GM12878 (cell line): ENCODE data around the gene CTNNA2. TPM values are rescaled to one million over a fixed set of nuclear protein-coding genes. Genes with fewer than 3 reads are reported as not detected.

Experiments
- ATAC-seq: fragments of 200-7000 bp; cut with Tn5 transposase; 3 replicates; pipeline ENCODE4 v1.9.1; 2020; ENCODE audit warnings: mild to moderate bottlenecking, moderate library complexity
- BruUV-seq: library from RNA; stranded (reverse); fragments of 400-500 nt; replicated peaks from 2 replicates; lab custom pipeline; 2021; lab: Mats Ljungman, UMichigan
- CTCF ChIA-PET: fragments of 300-600 bp; sonication (Branson Sonifier 250); formaldehyde crosslinking; extraction: SDS; loops from one replicate; lab custom pipeline; 2021; ENCODE audit warnings: inconsistent platforms; lab: Yijun Ruan, JAX
- POLR2A ChIA-PET: fragments of 350-600 bp; formaldehyde crosslinking; extraction: SDS; loops from one replicate; lab custom pipeline; 2021; ENCODE audit warnings: inconsistent platforms; lab: Charles Lee
- RAD21 ChIA-PET: fragments of 300-600 bp; sonication (Branson Sonifier 250); formaldehyde crosslinking; loops from one replicate; lab custom pipeline; 2023; ENCODE audit warnings: antibody characterized with exemption; ENCODE audit not compliant: unreplicated experiment; lab: Charles Lee
- SMC1A ChIA-PET: fragments of 300-600 bp; sonication (Branson Sonifier 250); formaldehyde crosslinking; loops from one replicate; lab custom pipeline; 2023; ENCODE audit not compliant: unreplicated experiment, uncharacterized antibody; lab: Charles Lee
- DNase-seq: peaks from one replicate; pipeline ENCODE4 v3.0.0-alpha.2; 2011; ENCODE audit warnings: low read depth, low spot score
- FAIRE-seq: peaks from 3 replicates; lab custom pipeline; 2011; peaks lifted over from hg19 to GRCh38; lab: Jason Lieb, UNC
- H2AFZ ChIP-seq: 2 replicates; pipeline ENCODE4 v1.6.0; 2011; ENCODE audit warnings: low read depth, low read length, control low read depth; ENCODE audit not compliant: control insufficient read depth
- H3K27ac ChIP-seq: 2 replicates; pipeline ENCODE4 v1.5.1; 2011; ENCODE audit warnings: control low read depth; ENCODE audit not compliant: control insufficient read depth, insufficient read depth
- H3K27me3 ChIP-seq, 2 experiments: replicated peaks in 1 of 2; 2 replicates each; pipeline versions ENCODE4 v1.6.0 to v1.6.1; 2011; ENCODE audit warnings: low read length in 1 of 2; ENCODE audit not compliant: control insufficient read depth in 2 of 2, insufficient read depth in 2 of 2
- H3K36me3 ChIP-seq, 2 experiments: 2 replicates each; pipeline ENCODE4 v1.5.1; 2011; ENCODE audit warnings: low read length in 1 of 2; ENCODE audit not compliant: control insufficient read depth in 2 of 2, insufficient read depth in 2 of 2
- H3K4me1 ChIP-seq: 2 replicates; pipeline ENCODE4 v1.6.1; 2011; ENCODE audit warnings: mild to moderate bottlenecking, low read length, moderate library complexity, mixed read lengths; ENCODE audit not compliant: control insufficient read depth, insufficient read depth
- H3K4me2 ChIP-seq: 2 replicates; pipeline ENCODE4 v1.6.0; 2011; ENCODE audit warnings: control low read depth; ENCODE audit not compliant: control insufficient read depth, insufficient read depth
- H3K4me3 ChIP-seq: fragments of 200-600 bp; sonication (generic); 2 replicates; pipeline ENCODE4 v1.5.1; 2016
- H3K79me2 ChIP-seq: 2 replicates; pipeline ENCODE4 v1.6.0; 2011; ENCODE audit warnings: low read length; ENCODE audit not compliant: control insufficient read depth, insufficient read depth
- H3K9ac ChIP-seq: 2 replicates; pipeline ENCODE4 v1.8.0; 2011; ENCODE audit warnings: low read length, control low read depth, mixed read lengths; ENCODE audit not compliant: control insufficient read depth, insufficient read depth
- H3K9me3 ChIP-seq: replicated peaks from 3 replicates; pipeline ENCODE4 v1.5.1; 2011; ENCODE audit warnings: mild to moderate bottlenecking, low read length; ENCODE audit not compliant: control insufficient read depth, insufficient read depth
- H4K20me1 ChIP-seq: 2 replicates; pipeline ENCODE4 v1.6.0; 2011; ENCODE audit not compliant: control insufficient read depth, insufficient read depth
- BACH1 ChIP-seq: fragments of 450-650 bp; IDR thresholded peaks from 2 replicates; pipeline ENCODE4 v1.6.1; 2017; ENCODE audit warnings: mild to moderate bottlenecking, borderline replicate concordance
- CREM ChIP-seq: IDR thresholded peaks from 2 replicates; pipeline ENCODE4 v1.6.1; 2014; ENCODE audit warnings: antibody characterized with exemption, low read depth
- ESRRA ChIP-seq: IDR thresholded peaks from 2 replicates; pipeline ENCODE4 v1.6.1; 2012; ENCODE audit warnings: mild to moderate bottlenecking, low read length, improper control_type of control experiment
- NBN ChIP-seq: fragments of 450-650 bp; IDR thresholded peaks from 2 replicates; pipeline ENCODE4 v1.6.1; 2016
- NR2F1 ChIP-seq: fragments of 450-650 bp; conservative IDR thresholded peaks from 2 replicates; pipeline ENCODE4 v1.6.1; 2017; ENCODE audit warnings: mild to moderate bottlenecking
- POLR2AphosphoS2 ChIP-seq: IDR thresholded peaks from 2 replicates; pipeline ENCODE4 v1.6.1; 2011; ENCODE audit warnings: low read depth, mild to moderate bottlenecking, low read length, improper control_type of control experiment, moderate library complexity
- POU2F2 ChIP-seq: IDR thresholded peaks from 3 replicates; pipeline ENCODE4 v1.6.1; 2011; ENCODE audit warnings: low read depth, mild to moderate bottlenecking, low read length, borderline replicate concordance
- PRDM15 ChIP-seq: fragments of 450-650 bp; formaldehyde crosslinking; IDR thresholded peaks from 2 replicates; pipeline ENCODE4 v1.4.0; 2020; ENCODE audit warnings: mild to moderate bottlenecking, moderate library complexity
- RAD51 ChIP-seq: fragments of 450-650 bp; IDR thresholded peaks from 2 replicates; pipeline ENCODE4 v1.6.1; 2016; ENCODE audit warnings: moderate library complexity, mild to moderate bottlenecking, inconsistent platforms
- SIX5 ChIP-seq: IDR thresholded peaks from 2 replicates; pipeline ENCODE4 v1.6.1; 2011; ENCODE audit warnings: mild to moderate bottlenecking, low read depth, low read length, moderate library complexity; ENCODE audit not compliant: severe bottlenecking
- TCF3 ChIP-seq: IDR thresholded peaks from 2 replicates; pipeline ENCODE4 v1.6.1; 2012; ENCODE audit warnings: low read depth, mild to moderate bottlenecking, low read length, borderline replicate concordance; ENCODE audit not compliant: insufficient read depth
- WGBS: methylation state at CpG from one replicate; pipeline ENCODE4 v1.1.6; 2016; ENCODE audit warnings: low lambda C conversion rate; ENCODE audit not compliant: insufficient replicate concordance, insufficient coverage; ENCODE audit errors: missing lambda C conversion rate; 5-methylcytosine and 5-hydroxymethylcytosine counted together
- in situ Hi-C: fragments of 300-500 bp; cut with MboI; formaldehyde crosslinking; loops from 9 replicates; pipeline ENCODE4 v1.14.3; 2018; ENCODE audit warnings: mixed read lengths
- intact Hi-C: fragments of 100-400 bp; cut with micrococcal nuclease; formaldehyde crosslinking; loops from one replicate; pipeline ENCODE4 v1.14.2; 2022; ENCODE audit not compliant: unreplicated experiment
- polyA plus RNA-seq, 11 experiments: library from polyadenylated mRNA; depleted of rRNA in 4 of 11; unstranded in 6 of 11; stranded (reverse) in 5 of 11; fragments of >200 nt; fragmentation: Nextera tagmentation in 4 of 11; fragmentation: Illumina TruSeq in 1 of 11; extraction: Ambion mirVana in 4 of 11; extraction: Trizol in 1 of 11; gene quantifications; 1 replicate in 1 of 11; 2 replicates in 10 of 11; pipeline versions ENCODE4 v1.2.1 to v1.2.3, GENCODE V29; 2011 to 2016; ENCODE audit warnings: inconsistent platforms in 2 of 11, missing spikeins in 2 of 11, low read depth in 1 of 11
- total RNA-seq, 4 experiments: library from RNA; depleted of rRNA in 3 of 4; stranded (reverse); fragments of >200 nt in 3 of 4; fragmentation: Illumina TruSeq in 1 of 4; extraction: Trizol in 1 of 4; gene quantifications; 2 replicates each; pipeline versions ENCODE4 v1.2.1 to v1.2.3, GENCODE V29; 2013 to 2021
- TF ChIP-seq, protein P1 (sequence below): fragments of 450-650 bp; IDR thresholded peaks from 2 replicates; pipeline ENCODE4 v1.6.1; 2017; ENCODE audit warnings: borderline replicate concordance
- TF ChIP-seq, protein P2 (sequence below): fragments of 450-650 bp; IDR thresholded peaks from 2 replicates; pipeline ENCODE4 v1.6.1; 2014; ENCODE audit warnings: mild to moderate bottlenecking

The CTNNA2 gene
- total and polyA plus RNA-seq, 10 of the 15 experiments (the other 5 are each of a cell fraction or from before 2014, with no cell fraction given): 2.4 to 36.2 (median 6.6) TPM

GRCh38 chr2:80670763-80671162 is 1157.9 kb downstream of the CTNNA2 start:
- no peak overlapping the region for H3K9ac ChIP-seq
- ChIA-PET POLR2A (no interaction called here), RAD21 (no interaction called here), SMC1A (no interaction called here), CTCF (no interaction called here)
- 0% methylated on average over 4 of the region's 4 CpGs for WGBS
- no peak overlapping the region for H3K4me2 ChIP-seq
- H3K4me1 ChIP-seq: no peaks in the 10 kb centered on the region
- TF ChIP-seq ESRRA: no peak
- TF ChIP-seq, protein P1, sequence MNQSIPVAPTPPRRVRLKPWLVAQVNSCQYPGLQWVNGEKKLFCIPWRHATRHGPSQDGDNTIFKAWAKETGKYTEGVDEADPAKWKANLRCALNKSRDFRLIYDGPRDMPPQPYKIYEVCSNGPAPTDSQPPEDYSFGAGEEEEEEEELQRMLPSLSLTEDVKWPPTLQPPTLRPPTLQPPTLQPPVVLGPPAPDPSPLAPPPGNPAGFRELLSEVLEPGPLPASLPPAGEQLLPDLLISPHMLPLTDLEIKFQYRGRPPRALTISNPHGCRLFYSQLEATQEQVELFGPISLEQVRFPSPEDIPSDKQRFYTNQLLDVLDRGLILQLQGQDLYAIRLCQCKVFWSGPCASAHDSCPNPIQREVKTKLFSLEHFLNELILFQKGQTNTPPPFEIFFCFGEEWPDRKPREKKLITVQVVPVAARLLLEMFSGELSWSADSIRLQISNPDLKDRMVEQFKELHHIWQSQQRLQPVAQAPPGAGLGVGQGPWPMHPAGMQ: no peak
- no peak for TF ChIP-seq BACH1
- no peak for TF ChIP-seq NBN
- no peak for TF ChIP-seq CREM
- no peak for TF ChIP-seq TCF3
- no peak for TF ChIP-seq POU2F2
- no peak for TF ChIP-seq RAD51
- TF ChIP-seq POLR2AphosphoS2: no peak
- TF ChIP-seq NR2F1: no peak
- TF ChIP-seq SIX5: no peak
- TF ChIP-seq PRDM15 (CRISPR knock-in tag): no peak
- TF ChIP-seq, protein P2, sequence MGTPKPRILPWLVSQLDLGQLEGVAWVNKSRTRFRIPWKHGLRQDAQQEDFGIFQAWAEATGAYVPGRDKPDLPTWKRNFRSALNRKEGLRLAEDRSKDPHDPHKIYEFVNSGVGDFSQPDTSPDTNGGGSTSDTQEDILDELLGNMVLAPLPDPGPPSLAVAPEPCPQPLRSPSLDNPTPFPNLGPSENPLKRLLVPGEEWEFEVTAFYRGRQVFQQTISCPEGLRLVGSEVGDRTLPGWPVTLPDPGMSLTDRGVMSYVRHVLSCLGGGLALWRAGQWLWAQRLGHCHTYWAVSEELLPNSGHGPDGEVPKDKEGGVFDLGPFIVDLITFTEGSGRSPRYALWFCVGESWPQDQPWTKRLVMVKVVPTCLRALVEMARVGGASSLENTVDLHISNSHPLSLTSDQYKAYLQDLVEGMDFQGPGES: no peak
- no peaks in the 10 kb centered on the region for H3K79me2 ChIP-seq
- intact Hi-C loops (no loop called here), in situ Hi-C loops (no loop called here)
- H3K36me3 ChIP-seq: no peaks in the 10 kb centered on the region
- no peak for FAIRE-seq
- H2AFZ ChIP-seq: no peak overlapping the region
- H3K27ac ChIP-seq: no peak overlapping the region
- DNase-seq: no peak
- H3K27me3 ChIP-seq: no peaks in the 10 kb centered on the region
- no TSS peak for BruUV-seq
- H4K20me1 ChIP-seq: no peaks in the 10 kb centered on the region
- no peaks in the 10 kb centered on the region for H3K9me3 ChIP-seq
- no peak overlapping the region for H3K4me3 ChIP-seq
- no peak for ATAC-seq
